ENCODE results near the gene USP28.
"Not testable (repeated sequence)": the region's sequence is repeated elsewhere in the genome, so short reads cannot be mapped to it uniquely, and the experiment has no call there.

USP28 gene

GRCh38 chr11:113880971-113881370 lies 5.6 kb upstream of the USP28 start:
- no peaks in the 10 kb centered on the region for H3K27me3 ChIP-seq (ENCODE audit: insufficient read depth, low read depth)
- no peak overlapping the region for H3K9ac ChIP-seq
- no peak overlapping the region for H3K27ac ChIP-seq
- H2AFZ ChIP-seq (ENCODE audit: low read depth) = no peak overlapping the region
- no peak overlapping the region for H3K4me2 ChIP-seq
- no peak overlapping the region for H3K4me3 ChIP-seq (IDR thresholded peaks at IDR 0.05; ENCODE audit: insufficient read depth, low read depth, low read length)
- H3K36me3 ChIP-seq (ENCODE audit: insufficient read depth) = no peaks in the 10 kb centered on the region
- H3K4me1 ChIP-seq (ENCODE audit: low read depth, poor library complexity, severe bottlenecking) = no peaks in the 10 kb centered on the region
- H4K20me1 ChIP-seq (ENCODE audit: insufficient read depth) = no peaks in the 10 kb centered on the region
- H3K79me2 ChIP-seq (ENCODE audit: insufficient read depth, low read depth) = no peaks in the 10 kb centered on the region
- TF ChIP-seq CTCF (conservative IDR thresholded peaks at IDR 0.05; ENCODE audit: low read depth, low read length) = no peak

- not testable (repeated sequence) for H4K20me1 ChIP-seq (ENCODE audit: insufficient read depth); H3K27me3 ChIP-seq (ENCODE audit: insufficient read depth, low read depth); H3K36me3 ChIP-seq (ENCODE audit: insufficient read depth); H3K27ac ChIP-seq; H3K9ac ChIP-seq; H2AFZ ChIP-seq (ENCODE audit: low read depth); H3K4me2 ChIP-seq; H3K4me1 ChIP-seq (ENCODE audit: low read depth, poor library complexity, severe bottlenecking); H3K4me3 ChIP-seq (IDR thresholded peaks at IDR 0.05; ENCODE audit: insufficient read depth, low read depth, low read length); H3K79me2 ChIP-seq (ENCODE audit: insufficient read depth, low read depth)
Observed at GRCh38 chr11:113879446-113879845, 4.1 kb upstream of the USP28 start.

GRCh38 chr11:113877670-113878055 lies 2.3 kb upstream of the USP28 start:
- Histone ChIP-seq H3K4me3 (IDR thresholded peaks at IDR 0.05; ENCODE audit: insufficient read depth, low read depth, low read length) (no peak overlapping the region), H3K27ac (no peak overlapping the region), H3K4me2 (no peak overlapping the region), H3K36me3 (ENCODE audit: insufficient read depth) (no peaks in the 10 kb centered on the region), H3K79me2 (ENCODE audit: insufficient read depth, low read depth) (0 out of 2 replicates have a peak, but pooled peaks cover 6% of the 10 kb centered on the region), H3K27me3 (ENCODE audit: insufficient read depth, low read depth) (no peaks in the 10 kb centered on the region), H3K4me1 (ENCODE audit: low read depth, poor library complexity, severe bottlenecking) (peaks cover 10% of the 10 kb centered on the region), H4K20me1 (ENCODE audit: insufficient read depth) (no peaks in the 10 kb centered on the region), H2AFZ (ENCODE audit: low read depth) (no peak overlapping the region), H3K9ac (no peak overlapping the region)
- TF ChIP-seq CTCF (conservative IDR thresholded peaks at IDR 0.05; ENCODE audit: low read depth, low read length) = no peak

- Histone ChIP-seq H3K4me3 (IDR thresholded peaks at IDR 0.05; ENCODE audit: insufficient read depth, low read depth, low read length) (no peak overlapping the region), H3K27me3 (ENCODE audit: insufficient read depth, low read depth) (no peaks in the 10 kb centered on the region), H3K27ac (no peak overlapping the region), H3K4me2 (no peak overlapping the region), H2AFZ (ENCODE audit: low read depth) (no peak overlapping the region), H4K20me1 (ENCODE audit: insufficient read depth) (no peaks in the 10 kb centered on the region), H3K9ac (no peak overlapping the region), H3K4me1 (ENCODE audit: low read depth, poor library complexity, severe bottlenecking) (peaks cover 10% of the 10 kb centered on the region), H3K79me2 (ENCODE audit: insufficient read depth, low read depth) (0 out of 2 replicates have a peak, but pooled peaks cover 7% of the 10 kb centered on the region), H3K36me3 (ENCODE audit: insufficient read depth) (no peaks in the 10 kb centered on the region)
- no peak for TF ChIP-seq CTCF (conservative IDR thresholded peaks at IDR 0.05; ENCODE audit: low read depth, low read length)
Observed at GRCh38 chr11:113876798-113877669, 1.7 kb upstream of the USP28 start.
